Measurements from ENCODE around the gene VKORC1. TPM values are rescaled to one million over a fixed set of nuclear protein-coding genes. Genes with fewer than 3 reads are reported as not detected.

The VKORC1 gene
- total and polyA plus RNA-seq, 2 of the 4 experiments (the other 2 are of a cell fraction) = 65.2 to 317 TPM

- dilution Hi-C loops (cut with HindIII; ENCODE audit: low sequenced_read_pairs, unreplicated experiment) (no loop called here), in situ Hi-C loops (cut with MboI; ENCODE audit: low sequenced_read_pairs) (no loop called here), intact Hi-C loops (cut with micrococcal nuclease) (no loop called here)
- no peak overlapping the region for H3K4me3 ChIP-seq (ENCODE audit: insufficient read depth, low read depth, low read length)
- H2AK5ac ChIP-seq (ENCODE audit: low read depth, low read length) = peak overlapping the region; percentile 99
- peak overlapping the region; percentile 77 for H2BK5ac ChIP-seq (ENCODE audit: low read depth, low read length, poor library complexity, severe bottlenecking)
- peak overlapping the region; percentile 98 for H3K14ac ChIP-seq (replicated peaks; ENCODE audit: low read depth, low read length)
- peaks cover 12% of the 10 kb centered on the region for H3K4me1 ChIP-seq (ENCODE audit: control insufficient read depth, insufficient read depth, low read length)
- H2BK20ac ChIP-seq (ENCODE audit: low read depth, low read length) = peak overlapping the region; percentile 95
- peak overlapping the region; percentile 100 for H3K4ac ChIP-seq (ENCODE audit: low read depth, low read length)
- H2BK15ac ChIP-seq (ENCODE audit: low read depth, low read length) = peak overlapping the region; percentile 96; the same call in 2 of the 3 replicates
- CTCF ChIA-PET = no interaction called here
- DNase-seq = peak; percentile 97
- H4K8ac ChIP-seq (ENCODE audit: low read depth in 2 of 2, low read length in 2 of 2) = peak overlapping the region; percentile 68 to 100
- H3K18ac ChIP-seq (ENCODE audit: low read depth, low read length) = peak overlapping the region; percentile 89
- H3K36me3 ChIP-seq (ENCODE audit: control insufficient read depth, insufficient read depth, low read length) = peaks cover 22% of the 10 kb centered on the region
- ATAC-seq (ENCODE audit: low read depth) = peak; percentile 96
- peak overlapping the region; percentile 91 for H4K5ac ChIP-seq (ENCODE audit: low read depth, low read length)
- no peaks in the 10 kb centered on the region for H3K9me3 ChIP-seq (ENCODE audit: control insufficient read depth, insufficient read depth, low read length)
- peak overlapping the region; percentile 97 for H3K23ac ChIP-seq (ENCODE audit: low read depth, low read length)
- no peaks in the 10 kb centered on the region; the same call in 1 of the 2 replicates for H4K20me1 ChIP-seq (ENCODE audit: insufficient read depth, low read length)
- peak overlapping the region; percentile 96 for H2BK120ac ChIP-seq (ENCODE audit: low read depth, low read length)
- POLR2A ChIA-PET (ENCODE audit: unreplicated experiment) = no interaction called here
- peaks cover 32 to 67% of the 10 kb centered on the region in 2 experiments; a peak in 3 of 4 replicates for H3K79me1 ChIP-seq (ENCODE audit: low read depth in 1 of 2, low read length in 2 of 2)
- H3K27ac ChIP-seq (ENCODE audit: insufficient read depth, low read length) = peak overlapping the region; percentile 77
- H2AFZ ChIP-seq (replicated peaks; ENCODE audit: low read length, poor library complexity) = peak overlapping the region; percentile 90
- peak overlapping the region; percentile 19 for H3K4me2 ChIP-seq (ENCODE audit: low read depth, low read length)
- peak overlapping the region; percentile 100 for H2AK9ac ChIP-seq (replicated peaks; ENCODE audit: low read depth, low read length, poor library complexity)
- H3K9me1 ChIP-seq (ENCODE audit: insufficient read depth, low read length) = peaks cover 27% of the 10 kb centered on the region
- no TSS peak for BruUV-seq (replicated peaks)
- 8% methylated on average over 2 of the region's 4 CpGs; no CpG with 5 or more reads in 1 of the 2 experiments for WGBS, 2 experiments (ENCODE audit: extremely low coverage in 2 of 2, insufficient read length in 1 of 2)
- H3K9ac ChIP-seq (ENCODE audit: low read depth, low read length) = peak overlapping the region; percentile 55
- H3K56ac ChIP-seq (ENCODE audit: extremely low read depth, insufficient read depth, low read length) = peak overlapping the region; percentile 82; the same call in 1 of the 2 replicates
- H4K91ac ChIP-seq (ENCODE audit: insufficient read depth, low read depth, low read length) = peak overlapping the region; percentile 100
- no peaks in the 10 kb centered on the region for H3K27me3 ChIP-seq (ENCODE audit: control insufficient read depth, insufficient read depth, low read length)
- TF ChIP-seq CTCF (conservative IDR thresholded peaks at IDR 0.05; ENCODE audit: low read depth, low read length) (no peak), CHD1 (IDR thresholded peaks at IDR 0.05; ENCODE audit: low read depth, low read length) (no peak), SMC3 (IDR thresholded peaks at IDR 0.05; ENCODE audit: low read depth, low read length) (no peak), MXI1 (IDR thresholded peaks at IDR 0.05; ENCODE audit: borderline replicate concordance, low read depth, low read length) (no peak), RCOR1 (IDR thresholded peaks at IDR 0.05; ENCODE audit: insufficient replicate concordance, low read length) (peak; percentile 93), MAFK (IDR thresholded peaks at IDR 0.05; ENCODE audit: low read depth, low read length) (no peak), POLR2A (IDR thresholded peaks at IDR 0.05; ENCODE audit: low read depth, low read length) (peak; percentile 39; the same call in 1 of the 2 replicates), NFE2L2 (IDR thresholded peaks at IDR 0.05; ENCODE audit: low read depth, low read length) (no peak), CEBPB (IDR thresholded peaks at IDR 0.05; ENCODE audit: low read depth, low read length) (no peak), USF2 (IDR thresholded peaks at IDR 0.05; ENCODE audit: low read depth, low read length) (no peak), MAZ (IDR thresholded peaks at IDR 0.05; ENCODE audit: borderline replicate concordance, low read depth, low read length) (no peak), BHLHE40 (IDR thresholded peaks at IDR 0.05; ENCODE audit: low read depth, low read length) (no peak), FOS (IDR thresholded peaks at IDR 0.05; ENCODE audit: low read depth, low read length) (peak; percentile 73; the same call in 1 of the 2 replicates), RFX5 (IDR thresholded peaks at IDR 0.05; ENCODE audit: low read depth, low read length) (no peak), RAD21 (IDR thresholded peaks at IDR 0.05; ENCODE audit: low read length) (0 out of 2 replicates have a peak, but pooled peaks have one; percentile 15)
These were observed 29.6 kb downstream of the VKORC1 start for GRCh38 chr16:31064882-31065461.
